ENCODE results near the gene RBM19. TPM values are rescaled to one million over a fixed set of nuclear protein-coding genes. Genes with fewer than 3 reads are reported as not detected.

Gene RBM19
- total and polyA plus RNA-seq, 9 donors = 11.6 to 44.0 (median 33.9) TPM

DNA sequence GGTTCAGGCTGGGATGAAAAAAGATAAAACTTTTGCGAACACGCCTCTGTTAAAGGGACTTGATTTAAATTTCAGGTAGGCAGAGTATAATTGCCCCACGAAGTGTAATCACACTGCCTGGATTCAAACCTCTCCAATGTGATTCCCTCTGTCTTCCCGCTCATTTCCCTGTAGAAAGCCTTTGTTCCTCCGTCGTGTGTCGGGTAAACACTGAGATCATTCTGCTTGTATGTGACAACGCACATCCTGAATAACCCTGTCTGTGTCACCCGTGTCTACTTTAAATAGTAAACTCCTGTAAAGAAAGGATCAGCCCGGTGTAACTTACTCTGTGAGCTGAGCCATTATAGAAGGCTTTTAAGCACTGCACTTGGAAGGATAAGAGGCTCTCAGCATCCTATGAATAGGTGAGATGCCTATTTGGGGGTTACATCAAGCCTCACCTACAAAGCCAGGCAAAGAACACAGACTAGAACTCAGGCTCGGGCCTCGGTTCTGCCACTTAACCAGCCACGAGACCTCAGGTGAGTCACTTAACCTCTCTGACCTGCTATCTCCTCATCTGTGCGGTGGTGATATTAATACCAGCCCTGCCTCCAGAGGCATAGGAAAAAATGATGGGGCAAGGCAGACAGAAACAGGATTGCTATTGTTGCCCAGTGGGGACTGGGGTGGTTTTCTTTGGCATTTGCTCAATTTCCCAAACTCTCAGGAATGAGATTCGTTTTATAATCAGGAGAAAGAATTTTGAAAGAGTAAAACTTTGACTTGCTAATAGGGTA, 74.2 kb downstream of the RBM19 start:
- H3K9me3 ChIP-seq = no peaks in the 10 kb centered on the region
- H3K36me3 ChIP-seq = no peaks in the 10 kb centered on the region
- intact Hi-C loops (cut with DNase I) = no loop called here
- no peak for DNase-seq
- no peak overlapping the region for H3K4me3 ChIP-seq
- no peaks in the 10 kb centered on the region for H3K4me1 ChIP-seq (ENCODE audit: insufficient read depth)
- TF ChIP-seq EP300 (IDR thresholded peaks at IDR 0.05) = no peak
- TF ChIP-seq, protein P1, sequence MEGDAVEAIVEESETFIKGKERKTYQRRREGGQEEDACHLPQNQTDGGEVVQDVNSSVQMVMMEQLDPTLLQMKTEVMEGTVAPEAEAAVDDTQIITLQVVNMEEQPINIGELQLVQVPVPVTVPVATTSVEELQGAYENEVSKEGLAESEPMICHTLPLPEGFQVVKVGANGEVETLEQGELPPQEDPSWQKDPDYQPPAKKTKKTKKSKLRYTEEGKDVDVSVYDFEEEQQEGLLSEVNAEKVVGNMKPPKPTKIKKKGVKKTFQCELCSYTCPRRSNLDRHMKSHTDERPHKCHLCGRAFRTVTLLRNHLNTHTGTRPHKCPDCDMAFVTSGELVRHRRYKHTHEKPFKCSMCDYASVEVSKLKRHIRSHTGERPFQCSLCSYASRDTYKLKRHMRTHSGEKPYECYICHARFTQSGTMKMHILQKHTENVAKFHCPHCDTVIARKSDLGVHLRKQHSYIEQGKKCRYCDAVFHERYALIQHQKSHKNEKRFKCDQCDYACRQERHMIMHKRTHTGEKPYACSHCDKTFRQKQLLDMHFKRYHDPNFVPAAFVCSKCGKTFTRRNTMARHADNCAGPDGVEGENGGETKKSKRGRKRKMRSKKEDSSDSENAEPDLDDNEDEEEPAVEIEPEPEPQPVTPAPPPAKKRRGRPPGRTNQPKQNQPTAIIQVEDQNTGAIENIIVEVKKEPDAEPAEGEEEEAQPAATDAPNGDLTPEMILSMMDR (IDR thresholded peaks at IDR 0.05) = no peak
- TF ChIP-seq POLR2A (IDR thresholded peaks at IDR 0.05) = no peak
- no peaks in the 10 kb centered on the region for H3K27me3 ChIP-seq
- WGBS, 3 donors = 91 to 95% (median 92%) methylated on average over 15 of the region's 15 CpGs
- H3K27ac ChIP-seq = no peak overlapping the region

DNA sequence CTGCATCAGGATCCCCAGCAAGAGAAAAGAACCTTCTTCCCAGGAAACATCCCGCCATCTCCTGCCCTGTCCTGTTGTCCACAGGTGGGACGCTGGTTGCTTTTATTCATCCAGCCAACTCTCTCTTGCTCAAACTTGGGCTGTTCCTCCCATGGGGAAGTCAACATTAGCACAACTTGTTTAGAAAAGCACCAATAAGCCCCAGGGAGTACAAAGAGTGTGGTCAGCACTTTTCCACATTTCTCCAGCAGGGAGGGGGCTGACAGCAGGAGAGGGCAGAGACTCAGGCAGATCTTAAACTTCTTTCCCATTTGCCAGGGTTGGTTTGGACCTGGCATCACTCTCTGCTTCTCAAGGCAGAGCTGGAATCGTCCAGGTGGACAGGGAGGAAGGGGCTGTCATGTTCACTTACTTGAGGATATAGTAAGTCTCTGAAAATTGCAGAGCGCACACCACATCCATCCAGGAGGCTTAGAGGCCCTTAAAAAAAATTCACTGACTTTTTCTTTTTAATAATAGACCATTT, 74.9 kb downstream of the RBM19 start:
- intact Hi-C loops (cut with DNase I) = no loop called here
- TF ChIP-seq, protein P1 (IDR thresholded peaks at IDR 0.05) = no peak
- TF ChIP-seq EP300 (IDR thresholded peaks at IDR 0.05) = no peak
- no peak for TF ChIP-seq POLR2A (IDR thresholded peaks at IDR 0.05)

DNA sequence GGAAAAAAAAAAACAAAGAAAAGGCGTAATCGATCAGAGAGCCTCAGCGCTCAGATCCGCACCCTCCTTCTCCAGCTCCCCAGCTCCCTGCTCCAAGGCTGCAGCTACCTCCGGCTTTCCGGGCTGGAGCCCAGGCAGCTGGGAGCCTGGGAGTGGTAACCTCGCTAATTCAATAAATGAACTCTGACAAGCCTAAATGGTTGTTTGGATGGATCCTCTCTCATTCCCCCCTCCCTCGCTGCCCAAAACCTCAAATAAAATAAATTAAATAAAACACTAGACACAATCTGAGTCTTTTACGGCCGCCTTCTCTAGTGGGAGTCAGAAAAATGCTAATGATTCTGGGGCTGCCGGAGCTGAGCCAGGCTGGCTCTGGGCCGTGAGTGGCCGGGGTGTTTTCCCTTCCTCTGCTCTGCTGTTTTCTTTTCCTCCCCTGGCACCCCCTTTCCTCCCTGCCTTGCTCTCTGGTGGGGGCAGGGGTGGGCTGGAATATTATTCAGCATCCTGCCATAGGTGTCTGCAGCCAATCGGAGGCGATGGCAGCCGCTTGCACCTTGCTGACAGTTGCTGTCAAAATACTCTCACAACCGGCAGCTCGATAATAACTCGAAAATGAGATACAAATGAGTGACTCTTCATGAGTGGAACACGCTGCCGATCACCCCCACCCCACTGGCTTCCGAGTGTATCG, 76.1 kb downstream of the RBM19 start:
- Histone ChIP-seq H3K27ac (no peak overlapping the region), H3K4me3 (no peak overlapping the region), H3K9me3 (no peaks in the 10 kb centered on the region), H3K36me3 (no peaks in the 10 kb centered on the region), H3K4me1 (ENCODE audit: insufficient read depth) (no peaks in the 10 kb centered on the region), H3K27me3 (no peaks in the 10 kb centered on the region)
- intact Hi-C loops (cut with DNase I) = no loop called here
- TF ChIP-seq EP300 (IDR thresholded peaks at IDR 0.05) (no peak), POLR2A (IDR thresholded peaks at IDR 0.05) (no peak)
- TF ChIP-seq, protein P1 (IDR thresholded peaks at IDR 0.05) = no peak
- no peak for DNase-seq
- WGBS, 3 donors = 9 to 35% (median 26%) methylated on average over 23 of the region's 23 CpGs

More for the DNA sequence above, 74.9 kb downstream of the RBM19 start:
- WGBS, 3 donors = 92 to 95% (median 94%) methylated on average over 4 of the region's 4 CpGs
- H3K27ac ChIP-seq = no peak overlapping the region
- H3K36me3 ChIP-seq = no peaks in the 10 kb centered on the region
- no peak overlapping the region for H3K4me3 ChIP-seq
- no peaks in the 10 kb centered on the region for H3K9me3 ChIP-seq
- no peak for DNase-seq
- no peaks in the 10 kb centered on the region for H3K4me1 ChIP-seq (ENCODE audit: insufficient read depth)
- no peaks in the 10 kb centered on the region for H3K27me3 ChIP-seq

DNA sequence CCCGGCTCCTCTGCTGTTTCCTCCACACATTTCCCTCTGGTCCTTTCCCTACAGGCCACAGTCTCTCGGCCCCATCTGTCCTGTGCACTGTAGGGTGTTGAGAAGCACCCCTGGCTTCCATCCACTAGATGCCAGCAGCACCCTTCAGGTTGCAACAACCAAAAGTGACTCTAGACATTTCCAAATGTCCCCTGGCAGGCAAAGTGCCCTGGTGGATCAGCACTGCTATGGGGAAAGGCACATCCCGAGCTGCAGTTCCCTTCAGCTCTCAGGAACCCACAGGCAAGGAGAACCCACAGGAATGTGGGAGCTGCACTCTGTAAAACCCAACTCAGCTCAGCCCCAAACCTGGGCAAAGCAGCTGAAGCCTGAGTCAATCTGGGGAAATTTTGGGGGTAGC, 77.0 kb downstream of the RBM19 start:
- DNase-seq = no peak
- Histone ChIP-seq H3K4me1 (ENCODE audit: insufficient read depth) (no peaks in the 10 kb centered on the region), H3K4me3 (no peak overlapping the region), H3K27ac (no peak overlapping the region), H3K36me3 (no peaks in the 10 kb centered on the region), H3K27me3 (no peaks in the 10 kb centered on the region), H3K9me3 (peaks cover 0 to 4% of the 10 kb centered on the region in 2 donors)
- WGBS, 3 donors = 82 to 91% (median 85%) methylated on average over 3 of the region's 3 CpGs
- TF ChIP-seq POLR2A (IDR thresholded peaks at IDR 0.05) (no peak), EP300 (IDR thresholded peaks at IDR 0.05) (no peak)
- TF ChIP-seq, protein P1 (IDR thresholded peaks at IDR 0.05) = no peak
- intact Hi-C loops (cut with DNase I) = no loop called here
